ENCODE measurements around the gene CREB1.

CREB1 gene

GRCh38 chr2:207502577-207503198 is 27.1 kb upstream of the CREB1 start:
- H3K27me3 ChIP-seq (ENCODE audit: insufficient read depth, poor library complexity, severe bottlenecking): no peaks in the 10 kb centered on the region
- no peak overlapping the region for H3K4me3 ChIP-seq (replicated peaks; ENCODE audit: insufficient read depth, low read length)
- TF ChIP-seq, protein P1, sequence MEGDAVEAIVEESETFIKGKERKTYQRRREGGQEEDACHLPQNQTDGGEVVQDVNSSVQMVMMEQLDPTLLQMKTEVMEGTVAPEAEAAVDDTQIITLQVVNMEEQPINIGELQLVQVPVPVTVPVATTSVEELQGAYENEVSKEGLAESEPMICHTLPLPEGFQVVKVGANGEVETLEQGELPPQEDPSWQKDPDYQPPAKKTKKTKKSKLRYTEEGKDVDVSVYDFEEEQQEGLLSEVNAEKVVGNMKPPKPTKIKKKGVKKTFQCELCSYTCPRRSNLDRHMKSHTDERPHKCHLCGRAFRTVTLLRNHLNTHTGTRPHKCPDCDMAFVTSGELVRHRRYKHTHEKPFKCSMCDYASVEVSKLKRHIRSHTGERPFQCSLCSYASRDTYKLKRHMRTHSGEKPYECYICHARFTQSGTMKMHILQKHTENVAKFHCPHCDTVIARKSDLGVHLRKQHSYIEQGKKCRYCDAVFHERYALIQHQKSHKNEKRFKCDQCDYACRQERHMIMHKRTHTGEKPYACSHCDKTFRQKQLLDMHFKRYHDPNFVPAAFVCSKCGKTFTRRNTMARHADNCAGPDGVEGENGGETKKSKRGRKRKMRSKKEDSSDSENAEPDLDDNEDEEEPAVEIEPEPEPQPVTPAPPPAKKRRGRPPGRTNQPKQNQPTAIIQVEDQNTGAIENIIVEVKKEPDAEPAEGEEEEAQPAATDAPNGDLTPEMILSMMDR (IDR thresholded peaks at IDR 0.05; ENCODE audit: insufficient read depth, low read length): no peak
- TF ChIP-seq GABPA (IDR thresholded peaks at IDR 0.05; ENCODE audit: low read depth): no peak
- no peak for TF ChIP-seq SPI1 (IDR thresholded peaks at IDR 0.05; ENCODE audit: borderline replicate concordance, low read depth)
- TF ChIP-seq, protein P2, sequence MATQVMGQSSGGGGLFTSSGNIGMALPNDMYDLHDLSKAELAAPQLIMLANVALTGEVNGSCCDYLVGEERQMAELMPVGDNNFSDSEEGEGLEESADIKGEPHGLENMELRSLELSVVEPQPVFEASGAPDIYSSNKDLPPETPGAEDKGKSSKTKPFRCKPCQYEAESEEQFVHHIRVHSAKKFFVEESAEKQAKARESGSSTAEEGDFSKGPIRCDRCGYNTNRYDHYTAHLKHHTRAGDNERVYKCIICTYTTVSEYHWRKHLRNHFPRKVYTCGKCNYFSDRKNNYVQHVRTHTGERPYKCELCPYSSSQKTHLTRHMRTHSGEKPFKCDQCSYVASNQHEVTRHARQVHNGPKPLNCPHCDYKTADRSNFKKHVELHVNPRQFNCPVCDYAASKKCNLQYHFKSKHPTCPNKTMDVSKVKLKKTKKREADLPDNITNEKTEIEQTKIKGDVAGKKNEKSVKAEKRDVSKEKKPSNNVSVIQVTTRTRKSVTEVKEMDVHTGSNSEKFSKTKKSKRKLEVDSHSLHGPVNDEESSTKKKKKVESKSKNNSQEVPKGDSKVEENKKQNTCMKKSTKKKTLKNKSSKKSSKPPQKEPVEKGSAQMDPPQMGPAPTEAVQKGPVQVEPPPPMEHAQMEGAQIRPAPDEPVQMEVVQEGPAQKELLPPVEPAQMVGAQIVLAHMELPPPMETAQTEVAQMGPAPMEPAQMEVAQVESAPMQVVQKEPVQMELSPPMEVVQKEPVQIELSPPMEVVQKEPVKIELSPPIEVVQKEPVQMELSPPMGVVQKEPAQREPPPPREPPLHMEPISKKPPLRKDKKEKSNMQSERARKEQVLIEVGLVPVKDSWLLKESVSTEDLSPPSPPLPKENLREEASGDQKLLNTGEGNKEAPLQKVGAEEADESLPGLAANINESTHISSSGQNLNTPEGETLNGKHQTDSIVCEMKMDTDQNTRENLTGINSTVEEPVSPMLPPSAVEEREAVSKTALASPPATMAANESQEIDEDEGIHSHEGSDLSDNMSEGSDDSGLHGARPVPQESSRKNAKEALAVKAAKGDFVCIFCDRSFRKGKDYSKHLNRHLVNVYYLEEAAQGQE (IDR thresholded peaks at IDR 0.05; ENCODE audit: insufficient replicate concordance, low read depth): no peak
- TF ChIP-seq POLR2AphosphoS5 (IDR thresholded peaks at IDR 0.05; ENCODE audit: low read depth): no peak
- DNase-seq (ENCODE audit: low read depth in 1 of 2, low spot score in 1 of 2): peak in 1 of 2 experiments; percentile 30
- H3K27ac ChIP-seq (replicated peaks): no peak overlapping the region

DNA sequence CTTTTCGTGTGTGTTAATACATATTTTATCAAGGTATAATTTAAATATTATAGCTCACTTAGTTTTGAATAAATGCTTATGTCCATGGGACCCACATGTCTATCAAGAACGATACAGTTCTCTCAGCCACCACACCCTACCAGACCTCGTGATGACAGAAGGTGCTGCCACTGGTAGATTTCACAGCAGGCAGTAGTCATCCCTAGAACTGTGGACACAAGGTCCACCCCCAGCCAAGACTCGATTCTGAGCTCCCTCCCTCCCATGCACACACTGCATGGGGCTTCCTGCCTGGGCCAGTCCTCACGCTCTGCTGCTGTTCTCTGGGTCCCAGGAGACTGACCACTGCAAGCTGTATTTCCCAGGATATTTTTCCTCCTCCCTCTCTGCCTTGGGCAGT is 26.5 kb upstream of the CREB1 start:
- no peak for DNase-seq (ENCODE audit: low read depth in 1 of 2, low spot score in 1 of 2)

DNA sequence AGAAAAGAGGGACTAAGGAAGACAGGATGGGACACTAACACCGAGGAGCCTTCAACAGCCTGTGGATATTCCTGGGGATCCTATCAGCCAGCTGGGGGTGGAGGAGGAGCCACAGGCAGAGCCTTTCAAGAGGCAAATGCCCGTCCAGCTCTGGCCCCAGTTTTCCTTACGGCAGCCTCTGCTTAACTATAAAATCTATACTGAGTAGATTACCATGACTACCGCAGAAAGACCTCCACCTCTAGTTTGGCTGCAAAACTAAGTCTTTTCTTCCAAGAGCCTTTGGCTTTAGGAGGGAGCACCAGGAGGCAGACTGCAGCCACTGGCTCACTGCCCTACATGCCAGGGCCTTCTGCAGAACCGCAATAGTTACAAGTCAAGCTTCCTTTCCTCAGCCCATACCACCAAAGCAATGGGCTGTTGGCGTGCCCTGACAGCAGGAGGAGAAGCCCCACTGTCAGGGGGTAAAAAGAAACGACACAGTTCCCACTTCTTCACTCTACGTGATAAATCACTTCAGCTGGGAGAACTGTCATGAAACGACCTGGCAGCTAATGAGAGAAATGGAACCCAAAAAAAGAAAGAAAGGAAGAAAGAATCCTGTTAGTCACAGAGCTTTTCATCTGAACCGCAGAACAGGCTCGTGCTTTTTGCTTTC is 25.1 kb upstream of the CREB1 start:
- Histone ChIP-seq H3K27me3 (ENCODE audit: insufficient read depth, poor library complexity, severe bottlenecking) (no peaks in the 10 kb centered on the region), H3K27ac (replicated peaks) (no peak overlapping the region), H3K4me3 (replicated peaks; ENCODE audit: insufficient read depth, low read length) (no peak overlapping the region)
- no peak for DNase-seq (ENCODE audit: low read depth in 1 of 2, low spot score in 1 of 2)
- no peak for TF ChIP-seq SPI1 (IDR thresholded peaks at IDR 0.05; ENCODE audit: borderline replicate concordance, low read depth)

More for the DNA sequence above, 26.5 kb upstream of the CREB1 start:
- TF ChIP-seq, protein P1 (IDR thresholded peaks at IDR 0.05; ENCODE audit: insufficient read depth, low read length): no peak
- TF ChIP-seq SPI1 (IDR thresholded peaks at IDR 0.05; ENCODE audit: borderline replicate concordance, low read depth) (no peak), POLR2AphosphoS5 (IDR thresholded peaks at IDR 0.05; ENCODE audit: low read depth) (no peak), GABPA (IDR thresholded peaks at IDR 0.05; ENCODE audit: low read depth) (no peak)
- TF ChIP-seq, protein P2 (IDR thresholded peaks at IDR 0.05; ENCODE audit: insufficient replicate concordance, low read depth): no peak
- Histone ChIP-seq H3K27me3 (ENCODE audit: insufficient read depth, poor library complexity, severe bottlenecking) (no peaks in the 10 kb centered on the region), H3K4me3 (replicated peaks; ENCODE audit: insufficient read depth, low read length) (no peak overlapping the region), H3K27ac (replicated peaks) (no peak overlapping the region)

DNA sequence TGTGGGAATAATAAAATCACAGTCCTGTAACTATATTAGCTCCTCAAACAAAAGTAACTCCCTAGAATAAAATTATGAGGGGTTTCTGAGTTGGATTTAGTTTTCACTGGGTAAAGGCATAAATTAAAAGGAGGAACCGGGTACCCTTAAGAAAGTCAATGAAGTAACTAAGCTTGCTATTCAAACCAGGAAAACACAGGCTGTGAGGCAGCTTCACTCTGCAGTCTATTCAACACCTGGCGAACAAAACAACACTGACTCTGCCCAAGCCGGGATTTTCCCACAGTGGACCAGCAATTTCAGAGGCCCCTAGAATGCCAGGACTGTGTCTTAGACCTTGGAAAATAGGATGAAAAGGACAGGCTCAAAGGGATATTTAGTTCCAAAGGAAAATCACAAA is 24.6 kb upstream of the CREB1 start:
- DNase-seq (ENCODE audit: low read depth in 1 of 2, low spot score in 1 of 2): no peak
- no peak overlapping the region for H3K4me3 ChIP-seq (replicated peaks; ENCODE audit: insufficient read depth, low read length)
- H3K27me3 ChIP-seq (ENCODE audit: insufficient read depth, poor library complexity, severe bottlenecking): no peaks in the 10 kb centered on the region
- TF ChIP-seq SPI1 (IDR thresholded peaks at IDR 0.05; ENCODE audit: borderline replicate concordance, low read depth) (no peak), POLR2AphosphoS5 (IDR thresholded peaks at IDR 0.05; ENCODE audit: low read depth) (no peak), GABPA (IDR thresholded peaks at IDR 0.05; ENCODE audit: low read depth) (no peak)
- TF ChIP-seq, protein P1 (IDR thresholded peaks at IDR 0.05; ENCODE audit: insufficient read depth, low read length): no peak
- TF ChIP-seq, protein P2 (IDR thresholded peaks at IDR 0.05; ENCODE audit: insufficient replicate concordance, low read depth): no peak
- no peak overlapping the region for H3K27ac ChIP-seq (replicated peaks)
